ENCODE measurements around the gene SIGLEC11. TPM values are rescaled to one million over a fixed set of nuclear protein-coding genes. Genes with fewer than 3 reads are reported as not detected.

Gene SIGLEC11
- total RNA-seq, 4 donors from 2014 or later = 1.2 to 3.9 TPM; not detected in 2

DNA sequence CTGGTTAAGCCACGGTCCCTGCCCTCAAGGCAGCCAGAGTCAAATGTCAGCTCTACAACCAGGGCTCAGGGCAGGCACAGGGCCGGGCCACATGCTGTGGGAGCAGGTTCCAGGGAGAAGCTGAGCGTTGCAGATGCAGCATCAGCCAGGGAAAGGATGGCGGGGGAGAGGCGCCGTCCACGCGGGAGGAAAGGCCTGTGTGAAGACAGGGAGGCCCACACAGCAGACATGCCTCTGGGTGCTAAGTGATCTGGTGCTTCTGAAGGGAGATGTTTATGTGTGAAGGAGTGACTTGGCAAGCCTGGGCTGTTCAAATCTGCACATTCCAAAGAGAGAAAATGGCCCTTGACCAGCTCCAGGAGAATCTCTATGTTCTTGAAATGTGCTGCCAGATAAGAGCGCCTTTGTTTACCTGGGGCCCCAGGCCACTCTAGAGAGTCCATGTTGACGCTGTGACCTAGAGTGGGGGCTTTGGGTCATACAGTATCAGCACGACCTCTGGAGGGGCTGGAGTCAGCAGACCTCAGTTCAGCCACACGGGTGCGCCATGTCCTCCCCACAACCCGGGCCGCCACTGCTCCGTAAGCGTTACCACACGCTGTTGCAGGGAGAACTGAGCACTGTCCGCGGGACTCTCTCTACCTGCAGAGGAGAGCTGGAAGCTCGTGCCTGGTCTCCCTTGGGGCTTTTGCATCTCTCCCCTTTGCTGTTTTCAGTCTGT lies 47.8 kb downstream of the SIGLEC11 start:
- TF ChIP-seq, protein P1, sequence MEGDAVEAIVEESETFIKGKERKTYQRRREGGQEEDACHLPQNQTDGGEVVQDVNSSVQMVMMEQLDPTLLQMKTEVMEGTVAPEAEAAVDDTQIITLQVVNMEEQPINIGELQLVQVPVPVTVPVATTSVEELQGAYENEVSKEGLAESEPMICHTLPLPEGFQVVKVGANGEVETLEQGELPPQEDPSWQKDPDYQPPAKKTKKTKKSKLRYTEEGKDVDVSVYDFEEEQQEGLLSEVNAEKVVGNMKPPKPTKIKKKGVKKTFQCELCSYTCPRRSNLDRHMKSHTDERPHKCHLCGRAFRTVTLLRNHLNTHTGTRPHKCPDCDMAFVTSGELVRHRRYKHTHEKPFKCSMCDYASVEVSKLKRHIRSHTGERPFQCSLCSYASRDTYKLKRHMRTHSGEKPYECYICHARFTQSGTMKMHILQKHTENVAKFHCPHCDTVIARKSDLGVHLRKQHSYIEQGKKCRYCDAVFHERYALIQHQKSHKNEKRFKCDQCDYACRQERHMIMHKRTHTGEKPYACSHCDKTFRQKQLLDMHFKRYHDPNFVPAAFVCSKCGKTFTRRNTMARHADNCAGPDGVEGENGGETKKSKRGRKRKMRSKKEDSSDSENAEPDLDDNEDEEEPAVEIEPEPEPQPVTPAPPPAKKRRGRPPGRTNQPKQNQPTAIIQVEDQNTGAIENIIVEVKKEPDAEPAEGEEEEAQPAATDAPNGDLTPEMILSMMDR (IDR thresholded peaks at IDR 0.05) = peak in 1 of 4 experiments; percentile 12
- TF ChIP-seq POLR2A (IDR thresholded peaks at IDR 0.05) = no peak
- no peaks in the 10 kb centered on the region for H3K27me3 ChIP-seq
- no peak for DNase-seq
- no peak overlapping the region for H3K4me3 ChIP-seq
- H3K4me1 ChIP-seq = peaks cover 4 to 7% of the 10 kb centered on the region in 2 donors
- no peaks in the 10 kb centered on the region for H3K36me3 ChIP-seq
- peak overlapping the region; percentile 31 to 41 for H3K27ac ChIP-seq
- H3K9me3 ChIP-seq = no peaks in the 10 kb centered on the region
- intact Hi-C loops (cut with DNase I; ENCODE audit: low total_unique reads) = no loop called here

DNA sequence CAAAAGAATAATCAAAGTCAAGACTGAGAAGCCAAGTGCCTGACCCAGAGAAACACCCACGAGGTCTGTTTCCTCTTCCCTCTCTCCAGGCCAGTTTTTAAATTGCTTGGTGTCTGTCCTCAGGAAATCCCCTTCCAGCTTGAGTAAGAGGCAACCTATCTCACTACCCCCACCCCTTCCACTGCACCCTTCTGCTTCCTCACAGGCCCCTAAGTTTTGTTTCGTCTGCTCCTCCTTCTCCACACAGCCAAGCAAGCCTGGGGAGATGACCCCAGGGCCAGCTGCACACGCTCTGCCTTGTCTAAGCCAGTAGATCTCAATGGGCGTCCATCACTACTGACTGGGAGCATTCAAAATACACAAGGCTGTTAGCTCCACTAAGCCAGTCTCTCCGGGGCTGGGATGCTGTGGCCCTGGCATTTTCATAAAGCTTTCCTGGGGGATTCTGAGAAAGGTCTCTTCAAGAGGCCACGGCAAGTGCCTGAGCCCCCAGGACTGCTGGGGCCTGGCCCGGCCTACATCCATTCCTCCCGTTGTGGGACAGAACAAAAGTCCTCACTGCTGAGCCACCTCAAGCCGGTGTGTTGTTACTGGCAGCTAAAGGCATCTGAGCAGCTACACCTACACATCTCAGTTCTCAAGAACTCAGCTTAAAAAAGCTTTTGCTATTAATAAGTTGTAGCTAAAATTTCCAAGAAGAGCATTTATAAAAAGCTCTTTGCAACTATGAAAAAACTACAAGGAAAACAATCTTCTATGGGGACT lies 49.4 kb downstream of the SIGLEC11 start:
- TF ChIP-seq, protein P1 (IDR thresholded peaks at IDR 0.05) = no peak
- TF ChIP-seq POLR2A (IDR thresholded peaks at IDR 0.05) = no peak
- Histone ChIP-seq H3K4me3 (no peak overlapping the region), H3K27me3 (no peaks in the 10 kb centered on the region), H3K27ac (peak overlapping the region in 1 of 2 donors; percentile 27), H3K9me3 (no peaks in the 10 kb centered on the region), H3K36me3 (no peaks in the 10 kb centered on the region), H3K4me1 (peaks cover 4 to 7% of the 10 kb centered on the region in 2 donors)
- intact Hi-C loops (cut with DNase I; ENCODE audit: low total_unique reads) = no loop called here
- DNase-seq = no peak

DNA sequence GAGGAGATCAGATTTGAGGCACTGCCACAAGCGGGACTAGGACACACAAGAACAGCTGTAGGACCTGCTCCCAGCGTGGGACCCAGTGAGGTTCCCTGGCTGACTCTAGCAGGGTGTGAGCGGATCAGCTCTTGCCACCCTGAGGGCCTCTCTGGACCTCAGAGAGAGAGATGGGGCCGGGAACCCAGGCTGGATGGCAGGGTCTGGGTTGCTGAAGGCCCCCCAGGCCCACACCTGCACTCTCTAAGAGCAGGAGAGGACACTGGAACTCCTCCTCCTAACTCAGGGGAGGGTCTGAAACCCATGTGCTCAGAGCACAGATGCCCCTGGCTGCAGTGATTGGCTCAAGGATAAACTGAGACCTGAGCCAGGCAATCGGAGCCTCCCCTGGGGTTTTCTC lies 50.8 kb downstream of the SIGLEC11 start:
- TF ChIP-seq, protein P1 (IDR thresholded peaks at IDR 0.05) = no peak
- TF ChIP-seq POLR2A (IDR thresholded peaks at IDR 0.05) = no peak
- H3K27me3 ChIP-seq = no peaks in the 10 kb centered on the region

DNA sequence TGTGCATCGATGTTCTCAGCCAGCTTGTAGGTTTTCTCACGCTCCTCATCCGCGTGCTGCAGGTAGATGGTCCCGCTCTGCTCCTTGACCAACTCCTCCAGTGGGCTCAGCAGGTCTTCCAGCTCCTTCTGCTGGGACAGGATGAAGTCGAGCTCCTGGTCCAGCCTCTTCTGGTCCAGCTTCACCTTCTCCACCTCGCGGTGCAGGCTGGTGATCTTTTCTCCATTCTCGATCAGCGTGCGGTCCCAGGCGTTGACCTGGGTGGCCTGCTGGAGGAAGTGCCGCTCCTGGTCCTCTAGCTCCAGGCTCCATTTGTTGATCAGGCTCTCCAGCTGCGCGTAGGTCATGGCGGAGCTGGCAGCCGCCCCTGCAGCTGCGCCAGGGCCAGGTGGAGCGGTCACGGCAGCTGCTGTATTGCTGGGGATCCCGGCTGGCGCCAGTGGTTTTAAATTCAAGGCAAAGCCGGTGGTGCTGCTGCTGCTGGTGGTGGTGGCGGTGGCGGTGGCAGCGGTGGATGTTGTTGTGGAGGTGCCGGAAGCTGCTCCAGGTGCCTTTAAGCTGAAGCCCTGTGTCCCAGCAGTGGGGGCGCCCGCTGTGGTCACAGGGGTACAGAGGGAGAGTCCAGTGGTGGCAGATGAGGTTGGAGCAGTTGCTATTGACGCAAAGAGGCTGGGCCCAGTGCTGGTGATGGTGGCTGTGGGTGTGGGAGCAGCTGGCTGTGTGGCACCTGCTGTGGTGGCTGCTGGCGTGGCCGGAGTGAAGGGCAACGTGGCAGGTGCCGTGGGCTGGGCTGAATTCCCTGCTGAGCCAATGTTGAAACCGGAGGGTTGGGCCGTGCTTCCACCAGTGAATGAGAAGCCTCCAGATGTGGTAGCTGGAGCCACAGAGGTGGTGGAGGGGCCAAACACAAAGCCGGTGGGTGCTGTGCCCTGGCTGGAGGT lies 52.2 kb downstream of the SIGLEC11 start:
- Histone ChIP-seq H3K27me3 (no peaks in the 10 kb centered on the region), H3K36me3 (no peaks in the 10 kb centered on the region), H3K4me1 (peaks cover 4 to 7% of the 10 kb centered on the region in 2 donors), H3K9me3 (no peaks in the 10 kb centered on the region), H3K27ac (no peak overlapping the region), H3K4me3 (no peak overlapping the region)
- no peak for DNase-seq
- no peak for TF ChIP-seq POLR2A (IDR thresholded peaks at IDR 0.05)
- TF ChIP-seq, protein P1 (IDR thresholded peaks at IDR 0.05) = no peak
- intact Hi-C loops (cut with DNase I; ENCODE audit: low total_unique reads) = no loop called here

More for the DNA sequence above, 50.8 kb downstream of the SIGLEC11 start:
- intact Hi-C loops (cut with DNase I; ENCODE audit: low total_unique reads) = no loop called here
- peaks cover 4 to 7% of the 10 kb centered on the region in 2 donors for H3K4me1 ChIP-seq
- H3K36me3 ChIP-seq = no peaks in the 10 kb centered on the region
- H3K9me3 ChIP-seq = no peaks in the 10 kb centered on the region
- H3K27ac ChIP-seq = no peak overlapping the region
- no peak overlapping the region for H3K4me3 ChIP-seq
- DNase-seq = no peak

All from uterus (tissue), 4 donors.